ENCODE measurements around the gene IGFBP6.

Gene IGFBP6

GRCh38 chr12:53065975-53066931 is 31.2 kb upstream of the IGFBP6 start (continued):
- TF ChIP-seq ZNF280C (tag by site-specific recombination; IDR thresholded peaks at IDR 0.05) (no peak), ZNF266 (tag by site-specific recombination; IDR thresholded peaks at IDR 0.05; ENCODE audit: low read depth) (no peak), KLF1 (tag by site-specific recombination; IDR thresholded peaks at IDR 0.05) (peak; percentile 92), HOXA7 (CRISPR knock-in tag; IDR thresholded peaks at IDR 0.05; ENCODE audit: borderline replicate concordance) (no peak), ZBTB20 (tag by site-specific recombination; IDR thresholded peaks at IDR 0.05) (peak; percentile 43; the same call in 1 of the 2 replicates), ZNF19 (tag by site-specific recombination; IDR thresholded peaks at IDR 0.05; ENCODE audit: low read depth) (no peak), ZNF473 (tag by site-specific recombination; IDR thresholded peaks at IDR 0.05) (no peak), ZNF341 (tag by site-specific recombination; IDR thresholded peaks at IDR 0.05; ENCODE audit: low read depth) (peak; percentile 77), SALL2 (tag by site-specific recombination; IDR thresholded peaks at IDR 0.05; ENCODE audit: borderline replicate concordance) (no peak), ZNF518A (tag by site-specific recombination; conservative IDR thresholded peaks at IDR 0.05; ENCODE audit: low read depth) (no peak), ZNF571 (tag by site-specific recombination; IDR thresholded peaks at IDR 0.05) (no peak), YY2 (tag by site-specific recombination; IDR thresholded peaks at IDR 0.05) (no peak), ZNF169 (tag by site-specific recombination; IDR thresholded peaks at IDR 0.05) (no peak), ZNF785 (tag by site-specific recombination; IDR thresholded peaks at IDR 0.05) (no peak), GFI1B (tag by site-specific recombination; IDR thresholded peaks at IDR 0.05) (no peak), ZNF311 (tag by site-specific recombination; IDR thresholded peaks at IDR 0.05; ENCODE audit: borderline replicate concordance) (no peak), ZNF560 (tag by site-specific recombination; IDR thresholded peaks at IDR 0.05; ENCODE audit: borderline replicate concordance) (no peak)

All from HEK293 (cell line).